OCI-LY3 (cell line): ENCODE data around the gene ZNF827.

Experiments
- EZH2phosphoT487 ChIP-seq: fragments of 200-600 bp; shearing (Covaris generic); IDR thresholded peaks from 2 replicates; pipeline ENCODE4 v1.6.1; 2018; ENCODE audit warnings: antibody characterized with exemption, mixed run types, low read depth
- TF ChIP-seq, protein P1 (sequence below): fragments of 200-600, 300-600 bp; sonication (generic); IDR thresholded peaks from 2 replicates; pipeline ENCODE4 v1.5.1; 2014; ENCODE audit warnings: antibody characterized with exemption, low read length, low read depth

DNA sequence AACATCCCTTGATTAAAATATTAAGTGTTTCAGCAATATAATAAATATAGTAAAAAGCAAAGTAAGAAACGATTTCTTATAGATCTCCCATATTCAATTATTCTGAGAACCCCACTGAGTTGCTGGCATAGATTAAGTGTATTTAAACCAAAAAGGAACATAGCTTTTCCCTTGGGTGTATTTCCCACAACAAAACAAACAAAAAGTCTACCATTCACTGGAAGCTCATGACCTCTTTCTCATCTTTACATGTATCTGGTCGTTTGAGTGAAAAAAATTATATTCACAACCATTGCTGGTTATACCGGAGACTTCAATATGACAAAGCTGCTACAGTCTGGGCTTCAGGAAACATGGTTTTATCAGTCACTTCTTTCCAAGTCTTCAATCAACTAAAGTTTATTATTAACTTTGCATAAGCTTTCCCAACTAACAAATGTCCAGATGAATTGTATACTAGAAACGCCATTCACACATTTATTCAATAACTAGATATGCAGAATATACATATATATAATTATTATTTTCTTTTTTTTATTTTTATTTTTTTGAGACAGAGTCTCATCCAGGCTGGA lies 38.6 kb downstream of the ZNF827 start:
- TF ChIP-seq, protein P1, sequence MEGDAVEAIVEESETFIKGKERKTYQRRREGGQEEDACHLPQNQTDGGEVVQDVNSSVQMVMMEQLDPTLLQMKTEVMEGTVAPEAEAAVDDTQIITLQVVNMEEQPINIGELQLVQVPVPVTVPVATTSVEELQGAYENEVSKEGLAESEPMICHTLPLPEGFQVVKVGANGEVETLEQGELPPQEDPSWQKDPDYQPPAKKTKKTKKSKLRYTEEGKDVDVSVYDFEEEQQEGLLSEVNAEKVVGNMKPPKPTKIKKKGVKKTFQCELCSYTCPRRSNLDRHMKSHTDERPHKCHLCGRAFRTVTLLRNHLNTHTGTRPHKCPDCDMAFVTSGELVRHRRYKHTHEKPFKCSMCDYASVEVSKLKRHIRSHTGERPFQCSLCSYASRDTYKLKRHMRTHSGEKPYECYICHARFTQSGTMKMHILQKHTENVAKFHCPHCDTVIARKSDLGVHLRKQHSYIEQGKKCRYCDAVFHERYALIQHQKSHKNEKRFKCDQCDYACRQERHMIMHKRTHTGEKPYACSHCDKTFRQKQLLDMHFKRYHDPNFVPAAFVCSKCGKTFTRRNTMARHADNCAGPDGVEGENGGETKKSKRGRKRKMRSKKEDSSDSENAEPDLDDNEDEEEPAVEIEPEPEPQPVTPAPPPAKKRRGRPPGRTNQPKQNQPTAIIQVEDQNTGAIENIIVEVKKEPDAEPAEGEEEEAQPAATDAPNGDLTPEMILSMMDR: no peak
- no peak for TF ChIP-seq EZH2phosphoT487
